BLaER1 (cell line): Measurements from ENCODE around the gene HCST.
"Not testable (repeated sequence)": the region's sequence is repeated elsewhere in the genome, so short reads cannot be mapped to it uniquely, and the experiment has no call there.

Experiments
- H3K27ac ChIP-seq: shearing (Covaris generic); formaldehyde crosslinking; 2 replicates; pipeline ENCODE4 v1.8.1; 2022
- H3K27me3 ChIP-seq: shearing (Covaris generic); formaldehyde crosslinking; 2 replicates; pipeline ENCODE4 v1.8.1; 2022
- H3K36me3 ChIP-seq: shearing (Covaris generic); formaldehyde crosslinking; 2 replicates; pipeline ENCODE4 v1.8.1; 2022
- H3K4me1 ChIP-seq: shearing (Covaris generic); formaldehyde crosslinking; 2 replicates; pipeline ENCODE4 v1.8.1; 2022
- H3K4me2 ChIP-seq: shearing (Covaris generic); formaldehyde crosslinking; 2 replicates; pipeline ENCODE4 v1.8.1; 2022
- H3K4me3 ChIP-seq: shearing (Covaris generic); formaldehyde crosslinking; 2 replicates; pipeline ENCODE4 v1.8.1; 2022
- H3K9ac ChIP-seq: shearing (Covaris generic); formaldehyde crosslinking; 2 replicates; pipeline ENCODE4 v1.8.1; 2022
- H3K9me3 ChIP-seq: shearing (Covaris generic); formaldehyde crosslinking; 2 replicates; pipeline ENCODE4 v1.8.1; 2022
- H4K20me1 ChIP-seq: shearing (Covaris generic); formaldehyde crosslinking; 2 replicates; pipeline ENCODE4 v1.8.1; 2022
- Cebpa-rat ChIP-seq: shearing (Covaris generic); IDR thresholded peaks from 2 replicates; pipeline ENCODE4 v1.8.1; 2022

The HCST gene

DNA sequence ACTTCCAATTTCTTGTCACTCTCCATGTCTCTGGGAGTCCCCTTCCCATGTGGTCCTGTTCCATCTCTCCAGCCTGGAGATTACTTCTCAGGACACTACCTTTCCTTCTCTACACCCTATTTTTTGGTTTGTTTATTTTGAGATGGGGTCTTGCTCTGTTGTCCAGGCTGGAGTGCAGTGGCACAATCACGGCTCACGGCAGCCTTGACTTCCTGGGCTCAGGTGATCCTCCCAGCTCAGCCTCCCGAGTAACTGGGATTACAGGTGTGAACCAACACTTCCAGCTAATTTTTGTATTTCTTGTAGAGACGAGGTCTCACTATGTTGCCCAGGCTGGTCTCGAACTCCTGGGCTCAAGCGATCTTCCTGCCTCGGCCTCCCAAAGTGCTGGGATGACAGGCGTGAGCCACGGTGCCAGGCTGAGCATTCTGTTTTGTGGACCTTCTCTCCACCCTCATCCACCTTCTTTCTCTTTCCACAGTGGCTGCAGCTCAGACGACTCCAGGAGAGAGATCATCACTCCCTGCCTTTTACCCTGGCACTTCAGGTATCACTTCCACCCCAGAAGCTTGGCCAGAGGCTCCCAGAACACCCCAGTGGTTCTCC, 644 bp downstream of the HCST start:
- H3K4me2 ChIP-seq, result peak overlapping the region; percentile 96
- no peaks in the 10 kb centered on the region for H3K36me3 ChIP-seq
- TF ChIP-seq Cebpa-rat, result no peak
- no peaks in the 10 kb centered on the region for H3K9me3 ChIP-seq
- H3K9ac ChIP-seq, result peak overlapping the region; percentile 74
- H4K20me1 ChIP-seq, result no peaks in the 10 kb centered on the region
- H3K27me3 ChIP-seq, result no peaks in the 10 kb centered on the region
- peaks cover 77% of the 10 kb centered on the region for H3K4me1 ChIP-seq
- peak overlapping the region; percentile 87 for H3K27ac ChIP-seq
- H3K4me3 ChIP-seq, result peak overlapping the region; percentile 57

GRCh38 chr19:35903550-35904179, 1.3 kb downstream of the HCST start:
- peak overlapping the region; percentile 96 for H3K4me2 ChIP-seq
- no peaks in the 10 kb centered on the region for H4K20me1 ChIP-seq
- H3K4me3 ChIP-seq, result peak overlapping the region; percentile 57
- H3K9ac ChIP-seq, result peak overlapping the region; percentile 74
- no peaks in the 10 kb centered on the region for H3K36me3 ChIP-seq
- peaks cover 77% of the 10 kb centered on the region for H3K4me1 ChIP-seq
- no peaks in the 10 kb centered on the region for H3K27me3 ChIP-seq
- no peak for TF ChIP-seq Cebpa-rat
- H3K9me3 ChIP-seq, result no peaks in the 10 kb centered on the region
- H3K27ac ChIP-seq, result peak overlapping the region; percentile 87

- Histone ChIP-seq H3K27me3 (no peaks in the 10 kb centered on the region), H3K9ac (no peak overlapping the region), H3K4me3 (no peak overlapping the region), H3K36me3 (no peaks in the 10 kb centered on the region), H3K4me2 (peak overlapping the region; percentile 96), H3K27ac (peak overlapping the region; percentile 8), H4K20me1 (no peaks in the 10 kb centered on the region), H3K9me3 (no peaks in the 10 kb centered on the region), H3K4me1 (peaks cover 85% of the 10 kb centered on the region)
- no peak for TF ChIP-seq Cebpa-rat
Observed at GRCh38 chr19:35904311-35905068, 2.2 kb downstream of the HCST start.

DNA sequence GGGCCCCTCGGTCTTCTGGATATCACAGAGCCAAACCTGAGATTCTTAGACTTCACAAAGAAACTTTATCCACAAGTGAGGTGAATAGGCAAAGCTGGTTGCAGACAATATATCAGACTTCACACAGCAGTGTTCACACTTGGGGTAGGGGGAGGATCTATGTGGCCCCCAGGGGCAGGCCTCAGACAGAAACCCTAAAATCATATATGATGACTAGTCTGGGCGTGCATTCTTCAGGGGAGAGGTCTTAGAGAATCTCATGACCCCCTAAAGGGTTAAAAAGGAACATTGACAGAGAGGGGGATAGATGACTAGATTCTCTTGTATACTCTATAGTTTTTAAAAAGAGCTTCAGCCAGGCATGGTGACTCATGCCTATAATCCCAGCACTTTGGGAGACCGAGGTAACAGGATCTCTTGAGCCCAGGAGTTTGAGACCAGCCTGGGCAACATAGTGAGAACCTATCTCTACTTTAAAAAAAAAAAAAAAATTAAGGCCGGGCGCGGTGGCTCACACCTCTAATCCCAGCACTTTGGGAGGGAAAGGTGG, 2.9 kb downstream of the HCST start:
- Histone ChIP-seq H3K4me2 (peak overlapping the region; percentile 96; the same call in 1 of the 2 replicates), H3K4me3 (no peak overlapping the region), H3K9ac (no peak overlapping the region), H3K9me3 (no peaks in the 10 kb centered on the region), H3K36me3 (no peaks in the 10 kb centered on the region), H3K27ac (peak overlapping the region; percentile 8; the same call in 1 of the 2 replicates), H3K4me1 (peaks cover 92% of the 10 kb centered on the region), H4K20me1 (no peaks in the 10 kb centered on the region), H3K27me3 (no peaks in the 10 kb centered on the region)
- no peak for TF ChIP-seq Cebpa-rat

GRCh38 chr19:35907377-35907745, 5.0 kb downstream of the HCST start:
- peak overlapping the region; percentile 98 for H3K27ac ChIP-seq
- no peaks in the 10 kb centered on the region for H3K9me3 ChIP-seq
- H3K4me3 ChIP-seq, result no peak overlapping the region
- H3K4me1 ChIP-seq, result peaks cover 92% of the 10 kb centered on the region
- no peaks in the 10 kb centered on the region for H3K36me3 ChIP-seq
- H3K9ac ChIP-seq, result no peak overlapping the region
- peak overlapping the region; percentile 98 for H3K4me2 ChIP-seq
- H3K27me3 ChIP-seq, result no peaks in the 10 kb centered on the region
- H4K20me1 ChIP-seq, result no peaks in the 10 kb centered on the region
- no peak for TF ChIP-seq Cebpa-rat

GRCh38 chr19:35908010-35908441, 5.7 kb downstream of the HCST start, which contains the start of gene TYROBP:
Gene TYROBP (minus strand): TSS chr19:35908295. CDS start chr19:35908228, 67 bp downstream.
- no peaks in the 10 kb centered on the region for H3K36me3 ChIP-seq
- 0 out of 2 replicates have a peak within 1 kb of the TSS, but pooled peaks have one; percentile 3 for H3K4me3 ChIP-seq
- peak within 1 kb of the TSS; percentile 98 for H3K4me2 ChIP-seq
- H3K27ac ChIP-seq, result peak within 1 kb of the TSS; percentile 98
- H4K20me1 ChIP-seq, result no peaks in the 10 kb centered on the region
- no peaks in the 10 kb centered on the region for H3K9me3 ChIP-seq
- no peak for TF ChIP-seq Cebpa-rat
- peaks cover 85% of the 10 kb centered on the region for H3K4me1 ChIP-seq
- no peaks in the 10 kb centered on the region for H3K27me3 ChIP-seq
- H3K9ac ChIP-seq, result peak within 1 kb of the TSS; percentile 58; the same call in 1 of the 2 replicates

GRCh38 chr19:35908973-35909683, 6.8 kb downstream of the HCST start:
- Histone ChIP-seq H4K20me1 (no peaks in the 10 kb centered on the region), H3K27ac (peak overlapping the region; percentile 98), H3K4me3 (peak overlapping the region; percentile 50), H3K27me3 (no peaks in the 10 kb centered on the region), H3K4me2 (peak overlapping the region; percentile 98), H3K36me3 (no peaks in the 10 kb centered on the region), H3K9ac (peak overlapping the region; percentile 85), H3K4me1 (peaks cover 74% of the 10 kb centered on the region), H3K9me3 (no peaks in the 10 kb centered on the region)
- no peak for TF ChIP-seq Cebpa-rat

- Histone ChIP-seq H3K4me2 (peak overlapping the region; percentile 98), H4K20me1 (no peaks in the 10 kb centered on the region), H3K9ac (peak overlapping the region; percentile 85), H3K9me3 (no peaks in the 10 kb centered on the region), H3K36me3 (no peaks in the 10 kb centered on the region), H3K4me3 (peak overlapping the region; percentile 50), H3K4me1 (peaks cover 69% of the 10 kb centered on the region), H3K27ac (peak overlapping the region; percentile 98), H3K27me3 (no peaks in the 10 kb centered on the region)
- TF ChIP-seq Cebpa-rat, result no peak
Observed at GRCh38 chr19:35909684-35910035, 7.3 kb downstream of the HCST start.

DNA sequence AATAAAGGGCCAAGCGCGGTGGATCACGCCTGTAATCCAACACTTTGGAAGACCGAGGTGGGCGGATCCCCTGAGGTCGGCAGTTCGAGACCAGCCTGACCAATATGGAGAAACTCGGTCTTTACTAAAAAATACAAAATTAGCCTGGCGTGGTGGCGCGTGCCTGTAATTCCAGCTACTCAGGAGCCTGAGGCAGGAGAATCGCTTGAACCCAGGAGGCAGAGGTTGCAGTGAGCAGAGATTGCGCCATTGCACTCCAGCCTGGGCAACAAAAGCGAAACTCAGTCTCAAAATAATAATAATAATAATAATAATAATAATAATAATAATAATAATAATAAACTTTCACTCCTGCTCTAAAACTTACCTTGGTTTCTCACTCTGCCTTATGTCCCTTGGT, 8.0 kb downstream of the HCST start:
- not testable (repeated sequence) for H3K9me3 ChIP-seq, H3K36me3 ChIP-seq, H3K4me3 ChIP-seq, H4K20me1 ChIP-seq, H3K27me3 ChIP-seq
- peak overlapping the region; percentile 85; the same call in 1 of the 2 replicates for H3K9ac ChIP-seq
- peaks cover 62% of the 10 kb centered on the region for H3K4me1 ChIP-seq
- H3K4me2 ChIP-seq, result peak overlapping the region; percentile 98
- peak overlapping the region; percentile 98 for H3K27ac ChIP-seq
